Mesenchymal stem cell (in vitro differentiated cells and primary cell): ENCODE measurements around the gene ASB17. TPM values are rescaled to one million over a fixed set of nuclear protein-coding genes. Genes with fewer than 3 reads are reported as not detected.

Experiments
- DNase-seq: peaks from one replicate; pipeline ENCODE4 v3.0.0-alpha.2; 2013
- H2AFZ ChIP-seq: one replicate; pipeline ENCODE4 v1.6.1; 2013; ENCODE audit warnings: low read depth, mild to moderate bottlenecking, control low read depth, inconsistent platforms, low read length, moderate library complexity
- H2AK5ac ChIP-seq: 2 replicates; pipeline ENCODE4 v1.6.1; 2013; ENCODE audit warnings: low read length, moderate library complexity, mild to moderate bottlenecking, inconsistent platforms; ENCODE audit not compliant: severe bottlenecking
- H2BK120ac ChIP-seq: one replicate; pipeline ENCODE4 v1.6.1; 2013; ENCODE audit warnings: low read depth, mild to moderate bottlenecking, inconsistent platforms, low read length, moderate library complexity
- H2BK12ac ChIP-seq, 2 experiments: one replicate each; pipeline ENCODE4 v1.6.1; 2013; ENCODE audit warnings: inconsistent platforms in 2 of 2, low read length in 2 of 2, mild to moderate bottlenecking in 2 of 2, moderate library complexity in 2 of 2, control low read depth in 1 of 2
- H2BK15ac ChIP-seq: one replicate; pipeline ENCODE4 v1.6.1; 2013; ENCODE audit warnings: mild to moderate bottlenecking, low read depth, inconsistent platforms; ENCODE audit not compliant: poor library complexity, severe bottlenecking
- H2BK5ac ChIP-seq: 2 replicates; pipeline ENCODE4 v1.6.1; 2013; ENCODE audit warnings: low read depth, mild to moderate bottlenecking, low read length, control low read depth, inconsistent platforms; ENCODE audit not compliant: poor library complexity, severe bottlenecking
- H3K14ac ChIP-seq, 2 experiments: one replicate each; pipeline ENCODE4 v1.6.1; 2013; ENCODE audit warnings: inconsistent platforms in 2 of 2, low read length in 2 of 2, control low read depth in 1 of 2, mild to moderate bottlenecking in 1 of 2, moderate library complexity in 1 of 2
- H3K18ac ChIP-seq, 2 experiments: one replicate each; pipeline ENCODE4 v1.6.1; 2013; ENCODE audit warnings: inconsistent platforms in 2 of 2, low read length in 2 of 2, control low read depth in 1 of 2, low read depth in 1 of 2, mild to moderate bottlenecking in 1 of 2
- H3K23ac ChIP-seq, 2 experiments: one replicate each; pipeline ENCODE4 v1.6.1; 2013; ENCODE audit warnings: inconsistent platforms in 2 of 2, low read length in 2 of 2, mild to moderate bottlenecking in 2 of 2, moderate library complexity in 2 of 2, control low read depth in 1 of 2
- H3K27ac ChIP-seq: 2 replicates; pipeline ENCODE4 v1.5.1; 2013; ENCODE audit warnings: mild to moderate bottlenecking, moderate library complexity, low read length, control low read depth, inconsistent platforms; ENCODE audit not compliant: poor library complexity, severe bottlenecking
- H3K27me3 ChIP-seq, 2 experiments: 2 replicates each; pipeline versions ENCODE4 v1.6.1 to v1.7.0; 2013; ENCODE audit warnings: low read length in 2 of 2, mild to moderate bottlenecking in 2 of 2, moderate library complexity in 2 of 2, control low read depth in 1 of 2, inconsistent platforms in 1 of 2; ENCODE audit not compliant: control insufficient read depth in 1 of 2, insufficient read depth in 1 of 2
- H3K36me3 ChIP-seq, 2 experiments: 2 replicates each; pipeline versions ENCODE4 v1.6.1 to v1.7.0; 2013; ENCODE audit warnings: low read length in 2 of 2, control low read depth in 1 of 2, inconsistent platforms in 1 of 2, low read depth in 1 of 2, mild to moderate bottlenecking in 1 of 2; ENCODE audit not compliant: insufficient read depth in 2 of 2, control insufficient read depth in 1 of 2
- H3K4ac ChIP-seq, 2 experiments: one replicate each; pipeline ENCODE4 v1.6.1; 2013; ENCODE audit warnings: inconsistent platforms in 2 of 2, low read length in 2 of 2, mild to moderate bottlenecking in 2 of 2, moderate library complexity in 2 of 2, control low read depth in 1 of 2, low read depth in 1 of 2
- H3K4me1 ChIP-seq: 2 replicates; pipeline ENCODE4 v1.6.1; 2013; ENCODE audit warnings: low read depth, low read length, control low read depth; ENCODE audit not compliant: control insufficient read depth, insufficient read depth
- H3K4me2 ChIP-seq: 2 replicates; pipeline ENCODE4 v1.6.1; 2013; ENCODE audit warnings: low read length, mild to moderate bottlenecking, inconsistent platforms; ENCODE audit not compliant: poor library complexity, severe bottlenecking
- H3K4me3 ChIP-seq, 2 experiments: 2 replicates each; pipeline versions ENCODE4 v1.5.1 to v1.7.0; 2013; ENCODE audit warnings: low read length in 2 of 2, mild to moderate bottlenecking in 2 of 2, control low read depth in 1 of 2, low read depth in 1 of 2; ENCODE audit not compliant: insufficient read depth in 1 of 2
- H3K79me1 ChIP-seq: replicated peaks from 2 replicates; pipeline ENCODE4 v1.6.1; 2013; ENCODE audit warnings: mild to moderate bottlenecking, control low read depth, low read length, inconsistent platforms; ENCODE audit not compliant: poor library complexity, severe bottlenecking
- H3K9ac ChIP-seq: 2 replicates; pipeline ENCODE4 v1.7.0; 2013; ENCODE audit warnings: mild to moderate bottlenecking, low read length, moderate library complexity
- H3K9me3 ChIP-seq: 2 replicates; pipeline ENCODE4 v1.7.0; 2013; ENCODE audit warnings: mild to moderate bottlenecking, low read length; ENCODE audit not compliant: control insufficient read depth
- H4K8ac ChIP-seq: one replicate; pipeline ENCODE4 v1.6.1; 2013; ENCODE audit warnings: inconsistent platforms, mild to moderate bottlenecking, low read length, moderate library complexity
- H4K91ac ChIP-seq: one replicate; pipeline ENCODE4 v1.6.1; 2013; ENCODE audit warnings: mild to moderate bottlenecking, low read length, inconsistent platforms
- WGBS: methylation state at CpG from one replicate; pipeline ENCODE4 v1.1.7; 2013; ENCODE audit warnings: mixed read lengths; 5-methylcytosine and 5-hydroxymethylcytosine counted together
- polyA plus RNA-seq, 2 experiments: library from polyadenylated mRNA; stranded (reverse); fragments of 200-250 nt; gene quantifications; one replicate each; pipeline ENCODE4 v1.2.3, GENCODE V29; 2013

Gene ASB17
- not detected for polyA plus RNA-seq (2013, experiment 1 of 2)
- polyA plus RNA-seq (2013, experiment 2 of 2) = not detected

- Histone ChIP-seq H3K27me3 (no peaks in the 10 kb centered on the region), H4K91ac (no peak within 1 kb of the TSS), H3K36me3 (no peaks in the 10 kb centered on the region), H3K14ac (no peak within 1 kb of the TSS), H3K4me2 (no peak within 1 kb of the TSS), H3K23ac (no peak within 1 kb of the TSS), H3K4ac (no peak within 1 kb of the TSS), H2AFZ (no peak within 1 kb of the TSS), H2BK15ac (no peak within 1 kb of the TSS), H2BK120ac (no peak within 1 kb of the TSS), H2AK5ac (no peak within 1 kb of the TSS), H3K18ac (no peak within 1 kb of the TSS), H2BK12ac (no peak within 1 kb of the TSS), H2BK5ac (no peak within 1 kb of the TSS), H3K27ac (no peak within 1 kb of the TSS), H3K79me1 (no peaks in the 10 kb centered on the region), H3K9ac (no peak within 1 kb of the TSS), H3K4me3 (no peak within 1 kb of the TSS), H3K4me1 (no peaks in the 10 kb centered on the region), H4K8ac (no peak within 1 kb of the TSS), H3K9me3 (no peaks in the 10 kb centered on the region)
- no peak for DNase-seq
- WGBS = no CpG with 5 or more reads among the region's 1 CpG
Measured at GRCh38 chr1:75932304-75932703, at the start of gene ASB17. Gene ASB17 (minus strand): TSS chr1:75932404. CDS start chr1:75932291, 113 bp downstream.

GRCh38 chr1:75980972-75981897 is 49.0 kb upstream of the ASB17 start:
- no peak for DNase-seq
- H3K14ac ChIP-seq = no peak overlapping the region
- H3K18ac ChIP-seq = no peak overlapping the region
- no peak overlapping the region for H2AK5ac ChIP-seq
- H3K23ac ChIP-seq = no peak overlapping the region
- WGBS = 58% methylated on average over 5 of the region's 6 CpGs
- H4K8ac ChIP-seq = no peak overlapping the region
- no peak overlapping the region for H2BK12ac ChIP-seq
- no peak overlapping the region for H2BK5ac ChIP-seq
- H3K9me3 ChIP-seq = peaks cover 10% of the 10 kb centered on the region
- H3K4me1 ChIP-seq = no peaks in the 10 kb centered on the region
- H3K4ac ChIP-seq = no peak overlapping the region
- H3K36me3 ChIP-seq = no peaks in the 10 kb centered on the region
- H4K91ac ChIP-seq = no peak overlapping the region
- no peak overlapping the region for H3K4me3 ChIP-seq
- no peaks in the 10 kb centered on the region for H3K79me1 ChIP-seq
- H2AFZ ChIP-seq = no peak overlapping the region
- peaks cover 3 to 4% of the 10 kb centered on the region in 2 experiments for H3K27me3 ChIP-seq
- no peak overlapping the region for H2BK15ac ChIP-seq
- no peak overlapping the region for H3K4me2 ChIP-seq
- H2BK120ac ChIP-seq = no peak overlapping the region
- no peak overlapping the region for H3K27ac ChIP-seq
- H3K9ac ChIP-seq = no peak overlapping the region

- Histone ChIP-seq H3K79me1 (no peaks in the 10 kb centered on the region), H3K4me1 (no peaks in the 10 kb centered on the region), H3K9me3 (no peaks in the 10 kb centered on the region), H4K91ac (no peak overlapping the region), H2BK15ac (no peak overlapping the region), H2AK5ac (no peak overlapping the region), H2BK5ac (no peak overlapping the region), H3K4me3 (no peak overlapping the region), H2AFZ (no peak overlapping the region), H3K27ac (no peak overlapping the region), H3K4ac (no peak overlapping the region), H3K18ac (no peak overlapping the region), H2BK120ac (no peak overlapping the region), H3K14ac (no peak overlapping the region), H3K36me3 (no peaks in the 10 kb centered on the region), H2BK12ac (no peak overlapping the region), H3K9ac (no peak overlapping the region), H4K8ac (no peak overlapping the region), H3K4me2 (no peak overlapping the region), H3K27me3 (peaks cover 0 to 4% of the 10 kb centered on the region in 2 experiments), H3K23ac (no peak overlapping the region)
- no peak for DNase-seq
Measured at GRCh38 chr1:75970631-75971030, 38.4 kb upstream of the ASB17 start.

GRCh38 chr1:75969550-75969949 is 37.3 kb upstream of the ASB17 start:
- no peak overlapping the region for H2BK12ac ChIP-seq
- no peaks in the 10 kb centered on the region for H3K36me3 ChIP-seq
- H3K4ac ChIP-seq = no peak overlapping the region
- H3K27me3 ChIP-seq = peaks cover 0 to 4% of the 10 kb centered on the region in 2 experiments
- H3K18ac ChIP-seq = no peak overlapping the region
- no peak overlapping the region for H4K8ac ChIP-seq
- H4K91ac ChIP-seq = no peak overlapping the region
- H3K79me1 ChIP-seq = no peaks in the 10 kb centered on the region
- no peak overlapping the region for H3K4me3 ChIP-seq
- no peak overlapping the region for H2BK120ac ChIP-seq
- no peak overlapping the region for H3K27ac ChIP-seq
- no peak overlapping the region for H2AFZ ChIP-seq
- H2BK15ac ChIP-seq = no peak overlapping the region
- H3K9ac ChIP-seq = no peak overlapping the region
- H3K4me1 ChIP-seq = no peaks in the 10 kb centered on the region
- H2AK5ac ChIP-seq = no peak overlapping the region
- no peak overlapping the region for H3K4me2 ChIP-seq
- DNase-seq = peak; percentile 11
- no peak overlapping the region for H3K14ac ChIP-seq
- no peaks in the 10 kb centered on the region for H3K9me3 ChIP-seq
- no peak overlapping the region for H3K23ac ChIP-seq
- no peak overlapping the region for H2BK5ac ChIP-seq
- WGBS = 79% methylated on average over 3 of the region's 3 CpGs
